Measurements from ENCODE around the gene CKM.

GRCh38 chr19:45278087-45278486, 44.6 kb downstream of the CKM start:
- TF ChIP-seq CTCF (IDR thresholded peaks at IDR 0.05) = no peak
- TF ChIP-seq EZH2 (IDR thresholded peaks at IDR 0.05) = no peak
- no peak for TF ChIP-seq EZH2phosphoT487 (IDR thresholded peaks at IDR 0.05)

Data from neural progenitor cell (in vitro differentiated cells).